Heart left ventricle (tissue), 16 donors: ENCODE measurements around the gene MYLK3. TPM values are rescaled to one million over a fixed set of nuclear protein-coding genes. Genes with fewer than 3 reads are reported as not detected.
A peak's percentile ranks its signal among the peaks of the same experiment; 100 is the strongest.

Experiments
- ATAC-seq, 4 donors: fragments of 200-7000 bp; cut with Tn5 transposase; one replicate each; pipeline ENCODE4 v1.9.1; 2020 to 2022; ENCODE audit warnings: moderate library complexity in 4 of 4, mild to moderate bottlenecking in 3 of 4, moderate number of reproducible peaks in 1 of 4
- DNase-seq, 5 donors: peaks; one replicate each; pipeline ENCODE4 v3.0.0-alpha.2; 2020
- H3K27ac ChIP-seq, 12 donors: fragments of 200-600 bp; sonication (generic) in 4 of 12; one replicate each; pipeline versions ENCODE4 v1.5.0 to v1.8.0; 2016 to 2022; ENCODE audit warnings: mild to moderate bottlenecking in 2 of 12
- H3K27me3 ChIP-seq, 9 donors: fragments of 200-600 bp; sonication (generic) in 2 of 9; one replicate each; pipeline versions ENCODE4 v1.5.1 to v1.8.0; 2016 to 2022; ENCODE audit warnings: mild to moderate bottlenecking in 3 of 9
- H3K36me3 ChIP-seq, 9 donors: fragments of 200-600 bp; sonication (generic) in 2 of 9; one replicate each; pipeline versions ENCODE4 v1.5.0 to v1.8.0; 2018 to 2022; ENCODE audit warnings: mild to moderate bottlenecking in 2 of 9
- H3K4me1 ChIP-seq, 12 donors: fragments of 200-600 bp; sonication (generic) in 4 of 12; one replicate each; pipeline versions ENCODE4 v1.5.0 to v1.8.0; 2016 to 2022; ENCODE audit warnings: mild to moderate bottlenecking in 3 of 12
- H3K4me3 ChIP-seq, 12 donors: fragments of 200-600 bp; sonication (generic) in 4 of 12; one replicate each; pipeline versions ENCODE4 v1.5.0 to v1.8.0; 2017 to 2022; ENCODE audit warnings: mild to moderate bottlenecking in 9 of 12, moderate library complexity in 4 of 12
- H3K9me3 ChIP-seq, 12 donors: fragments of 200-600 bp; sonication (generic) in 4 of 12; one replicate each; pipeline versions ENCODE4 v1.5.0 to v1.8.0; 2016 to 2022; ENCODE audit warnings: mild to moderate bottlenecking in 1 of 12
- CTCF ChIP-seq, 12 donors: fragments of 200-600 bp; sonication (generic) in 4 of 12; IDR thresholded peaks; one replicate each; pipeline versions ENCODE4 v1.5.0 to v1.8.0; 2018 to 2022; ENCODE audit warnings: antibody characterized with exemption in 12 of 12, mild to moderate bottlenecking in 5 of 12
- POLR2A ChIP-seq, 2 donors: fragments of 450-650 bp; IDR thresholded peaks; one replicate each; pipeline ENCODE4 v1.6.1; 2017; ENCODE audit warnings: antibody characterized with exemption in 2 of 2, mild to moderate bottlenecking in 2 of 2, moderate library complexity in 2 of 2
- WGBS, 4 donors: extraction: QIAGEN DNeasy Blood & Tissue Kit in 2 of 4; methylation state at CpG; one replicate each; pipeline versions ENCODE4 v1.1.5 to v1.1.7; 2013 to 2018; 5-methylcytosine and 5-hydroxymethylcytosine counted together
- intact Hi-C, 10 donors: fragments of 100-400 bp; cut with DNase I; formaldehyde crosslinking; loops; one replicate each; pipeline versions ENCODE4 v1.11.1 to v1.14.2; 2022
- polyA plus RNA-seq, 2 donors: library from polyadenylated mRNA; stranded (reverse); fragments of 200-250 nt; gene quantifications; one replicate each; pipeline ENCODE4 v1.2.3, GENCODE V29; 2013
- total RNA-seq, 9 donors: library from RNA; depleted of rRNA in 2 of 9; stranded (reverse); fragments of >200 nt in 2 of 9; fragmentation: NEBNext Ultra II Directional in 3 of 9; extraction: Animal tissue kit (Norgen Biotek cat#: 25700) in 3 of 9; gene quantifications; one replicate each; pipeline versions ENCODE4 v1.1.0 to v1.2.4, GENCODE V29; 2016 to 2023
- donor health status: ischemic (EF 13 %, LVEDD 7.1; RV severe dilation, severe dysfunction).
- donor health status: healthy with polysubstance abuse.
- donor health status: DM: no; HTN: yes; CAD: no.
- donor health status: DM: no; HTN: no; CAD: no.
- donor health status: ischemic (EF 25% LVEDD 6.9; RV normal size, moderate dysfunction).
- donor health status: ischemic (EF 25% LVEDD 5.7; RV mildly dilated, moderate dysfunction).
- donor health status: healthy.
- donor health status: DM: yes; HTN: yes; CAD: no.
- donor health status: ischemic (EF 35%, LVEDD 5.7; RV mildly dilated, moderate dysfunction).
- donor health status: nonischemic (EF 11% LVEDD 7.7; RV severe dilation, severe dysfunction).
- donor health status: DM: yes; HTN: yes; CAD: no.
- donor health status: PGD.
- donor health status: ischemic (EF 29% LVEDD 5.4; RV normal size, mild dysfunction).
- donor health status: nonischemic (EF 23%, LVEDD 6.1; RV moderate dilation, normal function).

The MYLK3 gene
- total and polyA plus RNA-seq, 11 donors = 76.4 to 374 (median 231) TPM

GRCh38 chr16:46774743-46775177 lies 26.6 kb upstream of the MYLK3 start:
- H3K4me3 ChIP-seq = no peak overlapping the region
- H3K9me3 ChIP-seq = no peaks in the 10 kb centered on the region
- no peak for DNase-seq
- H3K27me3 ChIP-seq = no peaks in the 10 kb centered on the region
- no peaks in the 10 kb centered on the region for H3K36me3 ChIP-seq
- intact Hi-C loops = no loop called here
- TF ChIP-seq CTCF (IDR thresholded peaks at IDR 0.05) (no peak), POLR2A (IDR thresholded peaks at IDR 0.05) (no peak)
- 81 to 86% (median 84%) methylated on average over 3 of the region's 3 CpGs for WGBS, 4 donors
- H3K4me1 ChIP-seq = peaks cover 0 to 10% (median 0%) of the 10 kb centered on the region in 12 donors
- ATAC-seq = no peak
- H3K27ac ChIP-seq = no peak overlapping the region

- no peak overlapping the region for H3K27ac ChIP-seq
- H3K4me3 ChIP-seq = no peak overlapping the region
- TF ChIP-seq POLR2A (IDR thresholded peaks at IDR 0.05) (no peak), CTCF (IDR thresholded peaks at IDR 0.05) (no peak)
- WGBS, 4 donors = 53 to 61% (median 59%) methylated on average over 4 of the region's 4 CpGs
- intact Hi-C loops = no loop called here
- H3K27me3 ChIP-seq = no peaks in the 10 kb centered on the region
- peaks cover 0 to 10% (median 0%) of the 10 kb centered on the region in 12 donors for H3K4me1 ChIP-seq
- DNase-seq (no peak), ATAC-seq (peak in 1 of 4 donors; percentile 32)
- H3K9me3 ChIP-seq = no peaks in the 10 kb centered on the region
- H3K36me3 ChIP-seq = no peaks in the 10 kb centered on the region
Observed at GRCh38 chr16:46772463-46772862, 24.3 kb upstream of the MYLK3 start.

- no peaks in the 10 kb centered on the region for H3K36me3 ChIP-seq
- peaks cover 0 to 10% (median 3%) of the 10 kb centered on the region in 12 donors for H3K4me1 ChIP-seq
- no peak overlapping the region for H3K4me3 ChIP-seq
- no peak for TF ChIP-seq CTCF (IDR thresholded peaks at IDR 0.05)
- TF ChIP-seq POLR2A (IDR thresholded peaks at IDR 0.05) = no peak
- intact Hi-C loops = no loop called here
- no peaks in the 10 kb centered on the region for H3K9me3 ChIP-seq
- no peaks in the 10 kb centered on the region for H3K27me3 ChIP-seq
- no peak for ATAC-seq
- WGBS, 4 donors = 78 to 86% (median 83%) methylated on average over 8 of the region's 8 CpGs
- no peak for DNase-seq
- H3K27ac ChIP-seq = no peak overlapping the region
Observed at GRCh38 chr16:46768809-46769208, 20.7 kb upstream of the MYLK3 start.

GRCh38 chr16:46765050-46765449 lies 16.9 kb upstream of the MYLK3 start:
- peaks cover 0 to 18% (median 0%) of the 10 kb centered on the region in 12 donors for H3K4me1 ChIP-seq
- DNase-seq (no peak), ATAC-seq (no peak)
- H3K4me3 ChIP-seq = no peak overlapping the region
- no peaks in the 10 kb centered on the region for H3K27me3 ChIP-seq
- H3K36me3 ChIP-seq = no peaks in the 10 kb centered on the region
- no peak for TF ChIP-seq POLR2A (IDR thresholded peaks at IDR 0.05)
- TF ChIP-seq CTCF (IDR thresholded peaks at IDR 0.05) = no peak
- H3K27ac ChIP-seq = peak overlapping the region in 3 of 12 donors; percentile 87 to 90 (median 88)
- WGBS, 4 donors = 76 to 81% (median 78%) methylated on average over 7 of the region's 7 CpGs
- no peaks in the 10 kb centered on the region for H3K9me3 ChIP-seq
- intact Hi-C loops = no loop called here
